HEK293 (cell line): ENCODE measurements around the gene CAPZB.

Experiments
- CTCF ChIA-PET: fragments of 350-600 bp; formaldehyde crosslinking; extraction: SDS; loops from one replicate; lab custom pipeline; 2021; ENCODE audit warnings: antibody characterized with exemption; lab: Yijun Ruan, JAX
- POLR2A ChIA-PET: fragments of 300-600 bp; formaldehyde crosslinking; extraction: SDS; loops from one replicate; lab custom pipeline; 2020; ENCODE audit warnings: antibody characterized with exemption, inconsistent platforms; lab: Yijun Ruan, JAX
- H3K27ac ChIP-seq: fragments of 200-500 bp; sonication (Bioruptor generic); 2 replicates; pipeline ENCODE4 v1.5.1; 2014; ENCODE audit warnings: low read depth, low read length, control low read depth, inconsistent platforms; ENCODE audit errors: extremely low read depth
- H3K36me3 ChIP-seq, 2 experiments: fragments of 200-500 bp in 1 of 2; sonication (Bioruptor generic) in 1 of 2; 1 replicate in 1 of 2; 2 replicates in 1 of 2; pipeline ENCODE4 v1.5.1; 2014 to 2017; ENCODE audit warnings: inconsistent platforms in 2 of 2, low read length in 2 of 2; ENCODE audit not compliant: control insufficient read depth in 2 of 2, insufficient read depth in 1 of 2
- H3K4me1 ChIP-seq: fragments of 200-500 bp; sonication (Bioruptor generic); 2 replicates; pipeline ENCODE4 v1.5.1; 2014; ENCODE audit warnings: mild to moderate bottlenecking, low read length, inconsistent platforms; ENCODE audit not compliant: control insufficient read depth, insufficient read depth
- H3K4me3 ChIP-seq: 2 replicates; pipeline ENCODE4 v1.5.1; 2011; ENCODE audit warnings: low read depth, mild to moderate bottlenecking, control low read depth, low read length, moderate library complexity
- H3K9me3 ChIP-seq: fragments of 200-500 bp; sonication (Bioruptor generic); 2 replicates; pipeline ENCODE4 v1.5.1; 2014; ENCODE audit warnings: low read depth, low read length, inconsistent platforms; ENCODE audit not compliant: control insufficient read depth, insufficient read depth
- HOXC10 ChIP-seq: sonication (generic); formaldehyde crosslinking; IDR thresholded peaks from 2 replicates; pipeline ENCODE4 v1.8.1; 2023; ENCODE audit warnings: mild to moderate bottlenecking, missing genetic modification reagents
- KLF9 ChIP-seq: fragments of 450-650 bp; formaldehyde crosslinking; IDR thresholded peaks from 2 replicates; pipeline ENCODE4 v1.5.1; 2016; ENCODE audit warnings: missing biosample characterization, missing genetic modification characterization, low read depth
- OSR2 ChIP-seq: fragments of 450-650 bp; formaldehyde crosslinking; IDR thresholded peaks from 2 replicates; pipeline ENCODE4 v1.5.1; 2016; ENCODE audit warnings: missing biosample characterization, missing genetic modification characterization
- SP2 ChIP-seq: fragments of 450-650 bp; formaldehyde crosslinking; IDR thresholded peaks from 2 replicates; pipeline ENCODE4 v1.5.1; 2016; ENCODE audit warnings: missing biosample characterization, missing genetic modification characterization
- YY1 ChIP-seq: fragments of 450-650 bp; formaldehyde crosslinking; IDR thresholded peaks from 2 replicates; pipeline ENCODE4 v1.5.1; 2018; ENCODE audit warnings: missing biosample characterization, missing genetic modification characterization
- YY2 ChIP-seq: fragments of 450-650 bp; formaldehyde crosslinking; IDR thresholded peaks from 2 replicates; pipeline ENCODE4 v1.5.1; 2016; ENCODE audit warnings: missing biosample characterization, missing genetic modification characterization
- ZBTB21 ChIP-seq: fragments of 450-650 bp; formaldehyde crosslinking; IDR thresholded peaks from 2 replicates; pipeline ENCODE4 v1.5.1; 2017; ENCODE audit warnings: missing biosample characterization, missing genetic modification characterization
- ZBTB48 ChIP-seq: fragments of 450-650 bp; formaldehyde crosslinking; IDR thresholded peaks from 2 replicates; pipeline ENCODE4 v1.5.1; 2016; ENCODE audit warnings: missing biosample characterization, missing genetic modification characterization
- ZBTB49 ChIP-seq: fragments of 450-650 bp; formaldehyde crosslinking; IDR thresholded peaks from 2 replicates; pipeline ENCODE4 v1.5.1; 2016; ENCODE audit warnings: missing biosample characterization, missing genetic modification characterization, low read depth
- ZIC2 ChIP-seq: fragments of 450-650 bp; formaldehyde crosslinking; IDR thresholded peaks from 2 replicates; pipeline ENCODE4 v1.5.1; 2016; ENCODE audit warnings: missing biosample characterization, missing genetic modification characterization
- ZNF132 ChIP-seq: fragments of 450-650 bp; formaldehyde crosslinking; IDR thresholded peaks from 2 replicates; pipeline ENCODE4 v1.5.1; 2017; ENCODE audit warnings: missing biosample characterization, missing genetic modification characterization, borderline replicate concordance
- ZNF184 ChIP-seq: fragments of 450-650 bp; IDR thresholded peaks from 2 replicates; pipeline ENCODE4 v1.5.1; 2018; ENCODE audit warnings: missing biosample characterization, mild to moderate bottlenecking, missing genetic modification characterization
- ZNF202 ChIP-seq: fragments of 450-650 bp; formaldehyde crosslinking; IDR thresholded peaks from 2 replicates; pipeline ENCODE4 v1.5.1; 2016; ENCODE audit warnings: missing biosample characterization, missing genetic modification characterization, borderline replicate concordance
- ZNF266 ChIP-seq: fragments of 450-650 bp; formaldehyde crosslinking; IDR thresholded peaks from 2 replicates; pipeline ENCODE4 v1.5.1; 2016; ENCODE audit warnings: missing biosample characterization, missing genetic modification characterization, low read depth
- ZNF335 ChIP-seq: fragments of 450-650 bp; formaldehyde crosslinking; conservative IDR thresholded peaks from 2 replicates; pipeline ENCODE4 v1.5.1; 2016; ENCODE audit warnings: missing biosample characterization, missing genetic modification characterization
- ZNF362 ChIP-seq: fragments of 450-650 bp; formaldehyde crosslinking; IDR thresholded peaks from 2 replicates; pipeline ENCODE4 v1.5.1; 2016; ENCODE audit warnings: missing biosample characterization, missing genetic modification characterization
- ZNF404 ChIP-seq: fragments of 450-650 bp; formaldehyde crosslinking; IDR thresholded peaks from 2 replicates; pipeline ENCODE4 v1.5.1; 2017; ENCODE audit warnings: missing biosample characterization, missing genetic modification characterization
- ZNF549 ChIP-seq: fragments of 450-650 bp; IDR thresholded peaks from 2 replicates; pipeline ENCODE4 v1.5.1; 2018; ENCODE audit warnings: missing biosample characterization, missing genetic modification characterization, mild to moderate bottlenecking, inconsistent platforms, moderate library complexity
- ZNF571 ChIP-seq: fragments of 450-650 bp; formaldehyde crosslinking; IDR thresholded peaks from 2 replicates; pipeline ENCODE4 v1.5.0; 2017; ENCODE audit warnings: missing biosample characterization, missing genetic modification characterization
- ZNF747 ChIP-seq: fragments of 450-650 bp; formaldehyde crosslinking; IDR thresholded peaks from 2 replicates; pipeline ENCODE4 v1.5.1; 2016; ENCODE audit warnings: missing biosample characterization, missing genetic modification characterization
- TF ChIP-seq, protein P1 (sequence below): fragments of 450-650 bp; formaldehyde crosslinking; IDR thresholded peaks from 2 replicates; pipeline ENCODE4 v1.5.1; 2017; ENCODE audit warnings: missing biosample characterization, missing genetic modification characterization
- TF ChIP-seq, protein P2 (sequence below): fragments of 450-650 bp; formaldehyde crosslinking; IDR thresholded peaks from 2 replicates; pipeline ENCODE4 v1.5.1; 2016; ENCODE audit warnings: missing biosample characterization, missing genetic modification characterization
- TF ChIP-seq, protein P3 (sequence below): fragments of 450-650 bp; formaldehyde crosslinking; IDR thresholded peaks from 2 replicates; pipeline ENCODE4 v1.5.1; 2016; ENCODE audit warnings: missing biosample characterization, missing genetic modification characterization
- TF ChIP-seq, protein P4 (sequence below): fragments of 450-650 bp; formaldehyde crosslinking; IDR thresholded peaks from 2 replicates; pipeline ENCODE4 v1.5.1; 2016; ENCODE audit warnings: missing biosample characterization, missing genetic modification characterization
- TF ChIP-seq, protein P5 (sequence below): fragments of 450-650 bp; formaldehyde crosslinking; IDR thresholded peaks from 2 replicates; pipeline ENCODE4 v1.5.1; 2016; ENCODE audit warnings: missing biosample characterization, missing genetic modification characterization

Gene CAPZB

GRCh38 chr1:19375631-19376400 is 109.5 kb downstream of the CAPZB start:
- Histone ChIP-seq H3K4me3 (no peak overlapping the region), H3K4me1 (no peaks in the 10 kb centered on the region), H3K27ac (no peak overlapping the region), H3K36me3 (peaks cover 4 to 87% of the 10 kb centered on the region in 2 experiments; a peak in 2 of 3 replicates), H3K9me3 (no peaks in the 10 kb centered on the region)
- CTCF ChIA-PET = interaction anchor here (1.0 kb wide), 1 partner anchor 15 kb away, joined by 4 read pairs; no protein-coding TSS in a partner anchor
- POLR2A ChIA-PET = no interaction called here
- TF ChIP-seq OSR2 (tag by site-specific recombination) (no peak), ZNF549 (no peak), ZNF266 (no peak), ZBTB21 (tag by site-specific recombination) (no peak), ZNF202 (tag by site-specific recombination) (no peak), ZNF747 (tag by site-specific recombination) (no peak), ZNF335 (tag by site-specific recombination) (no peak), ZNF362 (tag by site-specific recombination) (no peak), ZNF571 (tag by site-specific recombination) (no peak), HOXC10 (CRISPR knock-in tag) (no peak), SP2 (tag by site-specific recombination) (no peak), ZNF132 (tag by site-specific recombination) (no peak), YY2 (tag by site-specific recombination) (no peak), ZNF404 (no peak), ZNF184 (no peak), ZIC2 (tag by site-specific recombination) (no peak), YY1 (tag by site-specific recombination) (no peak)
- TF ChIP-seq, protein P1, sequence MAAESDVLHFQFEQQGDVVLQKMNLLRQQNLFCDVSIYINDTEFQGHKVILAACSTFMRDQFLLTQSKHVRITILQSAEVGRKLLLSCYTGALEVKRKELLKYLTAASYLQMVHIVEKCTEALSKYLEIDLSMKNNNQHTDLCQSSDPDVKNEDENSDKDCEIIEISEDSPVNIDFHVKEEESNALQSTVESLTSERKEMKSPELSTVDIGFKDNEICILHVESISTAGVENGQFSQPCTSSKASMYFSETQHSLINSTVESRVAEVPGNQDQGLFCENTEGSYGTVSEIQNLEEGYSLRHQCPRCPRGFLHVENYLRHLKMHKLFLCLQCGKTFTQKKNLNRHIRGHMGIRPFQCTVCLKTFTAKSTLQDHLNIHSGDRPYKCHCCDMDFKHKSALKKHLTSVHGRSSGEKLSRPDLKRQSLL (tag by site-specific recombination) = no peak
- TF ChIP-seq, protein P2, sequence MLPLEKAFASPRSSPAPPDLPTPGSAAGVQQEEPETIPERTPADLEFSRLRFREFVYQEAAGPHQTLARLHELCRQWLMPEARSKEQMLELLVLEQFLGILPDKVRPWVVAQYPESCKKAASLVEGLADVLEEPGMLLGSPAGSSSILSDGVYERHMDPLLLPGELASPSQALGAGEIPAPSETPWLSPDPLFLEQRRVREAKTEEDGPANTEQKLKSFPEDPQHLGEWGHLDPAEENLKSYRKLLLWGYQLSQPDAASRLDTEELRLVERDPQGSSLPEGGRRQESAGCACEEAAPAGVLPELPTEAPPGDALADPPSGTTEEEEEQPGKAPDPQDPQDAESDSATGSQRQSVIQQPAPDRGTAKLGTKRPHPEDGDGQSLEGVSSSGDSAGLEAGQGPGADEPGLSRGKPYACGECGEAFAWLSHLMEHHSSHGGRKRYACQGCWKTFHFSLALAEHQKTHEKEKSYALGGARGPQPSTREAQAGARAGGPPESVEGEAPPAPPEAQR (tag by site-specific recombination) = no peak
- TF ChIP-seq, protein P3, sequence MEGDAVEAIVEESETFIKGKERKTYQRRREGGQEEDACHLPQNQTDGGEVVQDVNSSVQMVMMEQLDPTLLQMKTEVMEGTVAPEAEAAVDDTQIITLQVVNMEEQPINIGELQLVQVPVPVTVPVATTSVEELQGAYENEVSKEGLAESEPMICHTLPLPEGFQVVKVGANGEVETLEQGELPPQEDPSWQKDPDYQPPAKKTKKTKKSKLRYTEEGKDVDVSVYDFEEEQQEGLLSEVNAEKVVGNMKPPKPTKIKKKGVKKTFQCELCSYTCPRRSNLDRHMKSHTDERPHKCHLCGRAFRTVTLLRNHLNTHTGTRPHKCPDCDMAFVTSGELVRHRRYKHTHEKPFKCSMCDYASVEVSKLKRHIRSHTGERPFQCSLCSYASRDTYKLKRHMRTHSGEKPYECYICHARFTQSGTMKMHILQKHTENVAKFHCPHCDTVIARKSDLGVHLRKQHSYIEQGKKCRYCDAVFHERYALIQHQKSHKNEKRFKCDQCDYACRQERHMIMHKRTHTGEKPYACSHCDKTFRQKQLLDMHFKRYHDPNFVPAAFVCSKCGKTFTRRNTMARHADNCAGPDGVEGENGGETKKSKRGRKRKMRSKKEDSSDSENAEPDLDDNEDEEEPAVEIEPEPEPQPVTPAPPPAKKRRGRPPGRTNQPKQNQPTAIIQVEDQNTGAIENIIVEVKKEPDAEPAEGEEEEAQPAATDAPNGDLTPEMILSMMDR (tag by site-specific recombination) = no peak

- POLR2A ChIA-PET = no interaction called here
- H3K36me3 ChIP-seq = peaks cover 4 to 84% of the 10 kb centered on the region in 2 experiments; a peak in 2 of 3 replicates
- no peak for TF ChIP-seq ZBTB48 (tag by site-specific recombination)
- TF ChIP-seq ZBTB49 (tag by site-specific recombination) = no peak
- TF ChIP-seq KLF9 = no peak
- TF ChIP-seq, protein P4, sequence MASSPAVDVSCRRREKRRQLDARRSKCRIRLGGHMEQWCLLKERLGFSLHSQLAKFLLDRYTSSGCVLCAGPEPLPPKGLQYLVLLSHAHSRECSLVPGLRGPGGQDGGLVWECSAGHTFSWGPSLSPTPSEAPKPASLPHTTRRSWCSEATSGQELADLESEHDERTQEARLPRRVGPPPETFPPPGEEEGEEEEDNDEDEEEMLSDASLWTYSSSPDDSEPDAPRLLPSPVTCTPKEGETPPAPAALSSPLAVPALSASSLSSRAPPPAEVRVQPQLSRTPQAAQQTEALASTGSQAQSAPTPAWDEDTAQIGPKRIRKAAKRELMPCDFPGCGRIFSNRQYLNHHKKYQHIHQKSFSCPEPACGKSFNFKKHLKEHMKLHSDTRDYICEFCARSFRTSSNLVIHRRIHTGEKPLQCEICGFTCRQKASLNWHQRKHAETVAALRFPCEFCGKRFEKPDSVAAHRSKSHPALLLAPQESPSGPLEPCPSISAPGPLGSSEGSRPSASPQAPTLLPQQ (tag by site-specific recombination) = no peak
- TF ChIP-seq, protein P5, sequence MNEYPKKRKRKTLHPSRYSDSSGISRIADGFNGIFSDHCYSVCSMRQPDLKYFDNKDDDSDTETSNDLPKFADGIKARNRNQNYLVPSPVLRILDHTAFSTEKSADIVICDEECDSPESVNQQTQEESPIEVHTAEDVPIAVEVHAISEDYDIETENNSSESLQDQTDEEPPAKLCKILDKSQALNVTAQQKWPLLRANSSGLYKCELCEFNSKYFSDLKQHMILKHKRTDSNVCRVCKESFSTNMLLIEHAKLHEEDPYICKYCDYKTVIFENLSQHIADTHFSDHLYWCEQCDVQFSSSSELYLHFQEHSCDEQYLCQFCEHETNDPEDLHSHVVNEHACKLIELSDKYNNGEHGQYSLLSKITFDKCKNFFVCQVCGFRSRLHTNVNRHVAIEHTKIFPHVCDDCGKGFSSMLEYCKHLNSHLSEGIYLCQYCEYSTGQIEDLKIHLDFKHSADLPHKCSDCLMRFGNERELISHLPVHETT (tag by site-specific recombination) = no peak
Observed at GRCh38 chr1:19374926-19375325, 110.4 kb downstream of the CAPZB start.

More at GRCh38 chr1:19374926-19375325, 110.4 kb downstream of the CAPZB start:
- Histone ChIP-seq H3K9me3 (no peaks in the 10 kb centered on the region), H3K4me3 (no peak overlapping the region), H3K4me1 (no peaks in the 10 kb centered on the region), H3K27ac (no peak overlapping the region)
- CTCF ChIA-PET = interaction anchor here (0.7 to 1.6 kb wide), 4 partner anchors 16 to 208 kb away, joined by 3 to 4 read pairs (median 4); partner anchors contain the start of gene SLC66A1
